ENCODE data around the gene SLC24A3.
"Not testable (repeated sequence)": the region's sequence is repeated elsewhere in the genome, so short reads cannot be mapped to it uniquely, and the experiment has no call there.

SLC24A3 gene

GRCh38 chr20:19673575-19673974, 461.1 kb downstream of the SLC24A3 start:
- H3K9me3 ChIP-seq (ENCODE audit: insufficient read depth, low read length): no peaks in the 10 kb centered on the region

DNA sequence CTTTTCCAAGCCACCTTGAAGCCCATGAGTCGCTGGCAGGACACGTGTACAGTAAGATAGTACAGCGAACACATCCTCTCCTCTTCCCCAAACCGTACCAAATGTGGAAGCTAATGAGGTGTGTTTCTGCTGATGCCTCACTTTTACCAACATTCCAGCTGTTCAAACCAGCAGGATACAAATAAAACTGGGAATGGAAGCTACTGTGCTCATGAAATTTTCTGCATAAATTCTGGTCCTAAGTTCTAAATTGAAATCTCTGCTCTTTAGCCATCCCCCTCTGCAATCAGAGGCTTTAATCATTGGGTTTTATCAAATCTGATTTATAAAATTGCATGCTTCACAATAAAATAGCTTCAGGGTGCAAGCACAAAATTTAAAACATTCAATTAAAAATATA, 463.8 kb downstream of the SLC24A3 start:
- Histone ChIP-seq H3K27me3 (ENCODE audit: low read depth, low read length) (peaks cover 44% of the 10 kb centered on the region), H3K4me3 (ENCODE audit: low read length) (no peak overlapping the region), H3K9ac (ENCODE audit: low read length) (no peak overlapping the region), H3K27ac (ENCODE audit: low read length) (no peak overlapping the region), H3K4me2 (ENCODE audit: low read length) (no peak overlapping the region), H3K36me3 (replicated peaks; ENCODE audit: low read depth, low read length) (no peaks in the 10 kb centered on the region), H4K20me1 (ENCODE audit: insufficient read depth, low read length) (no peaks in the 10 kb centered on the region), H3K4me1 (ENCODE audit: low read length) (no peaks in the 10 kb centered on the region), H3K9me3 (ENCODE audit: insufficient read depth, low read length) (0 out of 2 replicates have a peak, but pooled peaks cover 4% of the 10 kb centered on the region), H2AFZ (ENCODE audit: low read depth, low read length) (no peak overlapping the region), H3K79me2 (ENCODE audit: low read length) (no peaks in the 10 kb centered on the region)
- TF ChIP-seq, protein P1, sequence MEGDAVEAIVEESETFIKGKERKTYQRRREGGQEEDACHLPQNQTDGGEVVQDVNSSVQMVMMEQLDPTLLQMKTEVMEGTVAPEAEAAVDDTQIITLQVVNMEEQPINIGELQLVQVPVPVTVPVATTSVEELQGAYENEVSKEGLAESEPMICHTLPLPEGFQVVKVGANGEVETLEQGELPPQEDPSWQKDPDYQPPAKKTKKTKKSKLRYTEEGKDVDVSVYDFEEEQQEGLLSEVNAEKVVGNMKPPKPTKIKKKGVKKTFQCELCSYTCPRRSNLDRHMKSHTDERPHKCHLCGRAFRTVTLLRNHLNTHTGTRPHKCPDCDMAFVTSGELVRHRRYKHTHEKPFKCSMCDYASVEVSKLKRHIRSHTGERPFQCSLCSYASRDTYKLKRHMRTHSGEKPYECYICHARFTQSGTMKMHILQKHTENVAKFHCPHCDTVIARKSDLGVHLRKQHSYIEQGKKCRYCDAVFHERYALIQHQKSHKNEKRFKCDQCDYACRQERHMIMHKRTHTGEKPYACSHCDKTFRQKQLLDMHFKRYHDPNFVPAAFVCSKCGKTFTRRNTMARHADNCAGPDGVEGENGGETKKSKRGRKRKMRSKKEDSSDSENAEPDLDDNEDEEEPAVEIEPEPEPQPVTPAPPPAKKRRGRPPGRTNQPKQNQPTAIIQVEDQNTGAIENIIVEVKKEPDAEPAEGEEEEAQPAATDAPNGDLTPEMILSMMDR (IDR thresholded peaks at IDR 0.05; ENCODE audit: low read depth, low read length): no peak
- no peak for TF ChIP-seq EZH2phosphoT487 (IDR thresholded peaks at IDR 0.05; ENCODE audit: low read depth)

More at GRCh38 chr20:19673575-19673974, 461.1 kb downstream of the SLC24A3 start:
- TF ChIP-seq, protein P1 (IDR thresholded peaks at IDR 0.05; ENCODE audit: low read depth, low read length): no peak
- no peak for TF ChIP-seq EZH2phosphoT487 (IDR thresholded peaks at IDR 0.05; ENCODE audit: low read depth)
- Histone ChIP-seq H3K27ac (ENCODE audit: low read length) (no peak overlapping the region), H3K79me2 (ENCODE audit: low read length) (no peaks in the 10 kb centered on the region), H2AFZ (ENCODE audit: low read depth, low read length) (no peak overlapping the region), H3K27me3 (ENCODE audit: low read depth, low read length) (peaks cover 51% of the 10 kb centered on the region), H3K4me3 (ENCODE audit: low read length) (no peak overlapping the region), H4K20me1 (ENCODE audit: insufficient read depth, low read length) (no peaks in the 10 kb centered on the region), H3K4me2 (ENCODE audit: low read length) (no peak overlapping the region), H3K4me1 (ENCODE audit: low read length) (peaks cover 1% of the 10 kb centered on the region; the same call in 1 of the 2 replicates), H3K9ac (ENCODE audit: low read length) (no peak overlapping the region), H3K36me3 (replicated peaks; ENCODE audit: low read depth, low read length) (no peaks in the 10 kb centered on the region)

DNA sequence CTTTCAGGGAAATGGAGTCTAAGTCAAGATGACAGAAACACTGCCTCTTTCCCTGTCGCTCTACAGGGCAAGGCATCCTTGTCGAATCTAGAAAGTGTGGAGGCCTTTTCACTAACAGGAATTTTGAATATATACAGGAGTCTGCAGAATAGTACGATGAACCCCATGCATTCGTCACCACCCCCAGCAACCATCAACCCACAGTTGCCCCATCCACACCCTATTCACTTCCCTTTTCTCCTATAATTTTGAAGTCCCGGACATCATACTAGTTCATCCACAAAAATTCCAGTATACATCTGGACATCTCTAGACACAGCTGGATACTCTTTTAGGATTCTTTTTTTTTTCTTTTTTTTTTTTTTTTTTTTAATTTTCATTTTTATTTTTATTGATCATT, 464.9 kb downstream of the SLC24A3 start:
- H3K4me3 ChIP-seq (ENCODE audit: low read length): no peak overlapping the region
- no peak overlapping the region for H3K9ac ChIP-seq (ENCODE audit: low read length)
- H2AFZ ChIP-seq (ENCODE audit: low read depth, low read length): no peak overlapping the region
- H3K27ac ChIP-seq (ENCODE audit: low read length): no peak overlapping the region
- no peaks in the 10 kb centered on the region for H3K4me1 ChIP-seq (ENCODE audit: low read length)
- no peak for TF ChIP-seq EZH2phosphoT487 (IDR thresholded peaks at IDR 0.05; ENCODE audit: low read depth)
- TF ChIP-seq, protein P1 (IDR thresholded peaks at IDR 0.05; ENCODE audit: low read depth, low read length): no peak
- H3K79me2 ChIP-seq (ENCODE audit: low read length): no peaks in the 10 kb centered on the region
- peaks cover 32% of the 10 kb centered on the region for H3K27me3 ChIP-seq (ENCODE audit: low read depth, low read length)
- no peaks in the 10 kb centered on the region for H4K20me1 ChIP-seq (ENCODE audit: insufficient read depth, low read length)
- 0 out of 2 replicates have a peak, but pooled peaks cover 4% of the 10 kb centered on the region for H3K9me3 ChIP-seq (ENCODE audit: insufficient read depth, low read length)
- no peaks in the 10 kb centered on the region for H3K36me3 ChIP-seq (replicated peaks; ENCODE audit: low read depth, low read length)
- no peak overlapping the region for H3K4me2 ChIP-seq (ENCODE audit: low read length)

GRCh38 chr20:19678591-19678990, 466.1 kb downstream of the SLC24A3 start:
- H3K9me3 ChIP-seq (ENCODE audit: insufficient read depth, low read length); H3K4me1 ChIP-seq (ENCODE audit: low read length); H3K9ac ChIP-seq (ENCODE audit: low read length); H3K79me2 ChIP-seq (ENCODE audit: low read length); H3K36me3 ChIP-seq (replicated peaks; ENCODE audit: low read depth, low read length); H3K4me3 ChIP-seq (ENCODE audit: low read length); H3K27ac ChIP-seq (ENCODE audit: low read length); H2AFZ ChIP-seq (ENCODE audit: low read depth, low read length); H3K4me2 ChIP-seq (ENCODE audit: low read length); H4K20me1 ChIP-seq (ENCODE audit: insufficient read depth, low read length): not testable (repeated sequence)
- peaks cover 20% of the 10 kb centered on the region for H3K27me3 ChIP-seq (ENCODE audit: low read depth, low read length)
